COLO829 (cell line): ENCODE results near the gene VWC2L.

ENCODE experiments used
- DNase-seq: peaks from one replicate; pipeline ENCODE4 v3.0.0; 2012; ENCODE audit warnings: low spot score

VWC2L gene

GRCh38 chr2:214593727-214594126 lies 182.9 kb downstream of the VWC2L start:
- no peak for DNase-seq

GRCh38 chr2:214601852-214602633 lies 191.2 kb downstream of the VWC2L start:
- no peak for DNase-seq

GRCh38 chr2:214604861-214605260 lies 194.0 kb downstream of the VWC2L start:
- no peak for DNase-seq

- no peak for DNase-seq
Measured at GRCh38 chr2:214607051-214607450, 196.2 kb downstream of the VWC2L start.

- DNase-seq, result no peak
Measured at GRCh38 chr2:214611015-214611414, 200.2 kb downstream of the VWC2L start.

GRCh38 chr2:214624166-214624760 lies 213.4 kb downstream of the VWC2L start:
- no peak for DNase-seq

- DNase-seq, result no peak
Measured at GRCh38 chr2:214628091-214628490, 217.2 kb downstream of the VWC2L start.
